Suppressor macrophage treated with lipopolysaccharide for 1 hour (primary cell): ENCODE results near the gene TTC19.
"Not testable (repeated sequence)": the region's sequence is repeated elsewhere in the genome, so short reads cannot be mapped to it uniquely, and the experiment has no call there.

Experiments used
- DNase-seq, 3 donors: peaks; one replicate each; pipeline ENCODE4 v3.0.0-alpha.2; 2020 to 2022

TTC19 gene

DNA sequence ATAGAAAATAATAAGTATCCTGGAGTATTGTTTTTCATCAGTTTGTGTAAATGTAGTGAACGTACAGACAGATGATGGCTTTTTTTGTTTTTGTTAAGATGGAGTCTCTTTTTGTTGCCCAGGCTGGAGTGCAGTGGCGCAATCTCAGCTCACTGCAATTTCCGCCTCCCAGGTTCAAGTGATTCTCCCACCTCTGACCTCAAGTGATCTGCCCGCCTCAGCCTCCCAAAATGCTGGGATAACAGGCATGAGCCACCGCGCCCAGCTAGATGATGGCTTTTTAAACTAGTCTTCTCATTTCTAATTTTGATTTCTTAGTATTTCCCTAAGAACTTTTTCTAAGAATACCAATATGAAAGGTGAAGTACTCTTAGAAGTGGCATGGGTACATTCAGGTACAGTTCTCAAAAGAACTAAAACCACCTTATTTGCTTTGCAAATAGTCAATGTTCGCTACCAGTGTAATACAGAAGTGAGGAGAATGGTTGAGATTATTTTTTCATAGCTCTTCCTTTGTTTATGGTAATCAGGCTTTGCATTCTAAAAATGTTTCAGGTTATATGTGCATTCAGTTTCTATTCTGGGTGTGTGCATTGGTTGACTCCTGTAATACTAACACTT lies 34.2 kb downstream of the TTC19 start:
- no peak for DNase-seq

DNA sequence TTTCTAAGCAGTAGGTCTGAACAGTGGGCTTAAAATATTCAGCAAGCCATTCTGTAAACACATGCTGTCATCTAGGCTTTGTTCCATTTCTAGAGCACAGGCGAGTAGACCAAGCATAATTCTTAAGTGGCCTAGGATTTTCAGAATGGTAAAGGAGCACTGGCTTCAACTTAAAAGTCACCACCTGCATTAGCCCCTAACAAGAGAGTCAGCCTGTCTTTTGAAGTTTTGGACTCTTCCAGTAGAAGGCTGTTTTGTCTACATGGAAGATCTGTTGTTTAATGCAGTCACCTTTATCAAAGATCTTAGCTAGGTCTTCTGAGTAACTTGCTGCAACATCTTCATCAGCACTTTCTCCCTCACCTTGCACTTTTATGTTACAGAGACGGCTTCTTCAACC lies 36.6 kb downstream of the TTC19 start:
- no peak for DNase-seq

DNA sequence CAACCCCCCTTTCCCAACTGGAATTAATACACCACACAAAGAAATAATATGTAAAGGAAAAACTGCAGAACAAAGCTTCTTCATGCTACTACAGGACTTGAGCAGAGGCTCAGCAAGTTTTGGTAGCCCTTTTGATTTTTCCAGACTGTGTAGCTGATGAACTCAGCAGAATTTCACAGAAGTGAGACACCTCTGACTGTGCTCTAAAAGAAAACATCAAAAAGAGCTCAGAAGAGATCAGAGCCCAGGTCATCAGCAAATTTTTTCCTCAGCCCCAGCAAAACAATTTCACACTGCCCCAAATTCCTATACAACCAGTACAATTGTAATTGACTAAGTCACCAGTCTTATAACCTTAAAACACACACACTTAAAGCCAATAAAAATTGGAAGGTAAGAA lies 38.0 kb downstream of the TTC19 start:
- no peak for DNase-seq

DNA sequence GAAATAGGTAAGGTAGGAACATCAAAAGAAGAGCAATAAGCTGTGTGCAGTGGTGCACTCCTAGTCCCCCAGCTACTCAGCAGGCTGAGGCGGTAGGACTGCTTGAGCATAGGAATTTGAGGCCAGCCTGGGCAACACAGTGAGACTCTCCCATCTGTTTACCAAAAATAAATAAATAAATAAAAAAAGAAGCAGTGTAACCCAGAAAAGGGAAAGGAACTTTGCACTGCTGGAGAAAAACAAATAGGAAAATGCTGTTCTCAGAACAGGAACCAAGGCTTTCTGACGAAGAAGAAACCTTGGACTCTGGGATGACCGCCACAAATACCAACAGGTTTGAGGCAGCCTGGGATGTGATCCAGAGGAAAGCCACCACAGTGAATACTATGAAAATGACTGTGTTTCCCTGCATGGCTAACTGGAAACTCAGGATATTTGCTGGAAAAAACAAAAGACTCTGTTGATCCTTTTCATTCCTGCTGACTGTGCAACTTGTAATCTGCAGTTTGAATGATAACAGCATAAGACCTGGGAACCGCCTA lies 41.2 kb downstream of the TTC19 start:
- DNase-seq = no peak

DNA sequence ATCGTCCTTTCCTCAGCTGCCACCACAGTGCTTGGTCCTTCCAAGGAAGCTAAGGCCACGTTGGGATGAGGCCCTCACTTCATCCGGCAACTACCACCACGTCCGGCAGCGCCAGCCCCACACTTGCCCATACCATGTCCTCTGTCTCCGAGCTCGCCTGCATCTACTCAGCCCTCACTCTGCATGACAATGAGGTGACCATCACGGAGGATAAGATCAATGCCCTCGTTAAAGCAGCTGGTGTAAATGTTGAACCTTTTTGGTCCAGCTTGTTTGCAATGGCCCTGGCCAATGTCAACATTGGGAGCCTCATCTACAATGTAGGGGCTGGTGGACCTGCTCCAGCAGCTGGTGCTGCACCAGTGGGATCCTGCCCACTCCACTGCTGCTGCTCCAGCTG lies 44.9 kb downstream of the TTC19 start:
- DNase-seq = no peak

DNA sequence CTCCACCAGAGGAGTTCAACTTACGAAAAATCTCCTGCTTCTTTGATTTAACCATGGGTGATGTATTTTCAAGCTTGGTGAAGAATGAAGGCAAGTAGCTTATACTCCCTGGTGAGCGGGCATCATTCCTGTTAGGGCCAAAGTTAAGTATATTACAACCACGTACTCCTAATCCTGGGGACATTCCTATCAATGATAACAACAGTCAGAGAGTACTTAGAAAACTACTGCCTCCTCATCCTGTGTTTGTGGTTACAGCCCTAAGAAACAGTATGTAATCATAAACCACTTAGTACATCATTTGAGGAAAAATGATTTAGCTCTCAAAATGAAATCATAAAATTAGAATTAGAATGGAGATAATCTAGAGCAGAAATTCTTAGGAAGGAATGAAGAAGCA lies 47.3 kb downstream of the TTC19 start:
- DNase-seq = no peak

DNA sequence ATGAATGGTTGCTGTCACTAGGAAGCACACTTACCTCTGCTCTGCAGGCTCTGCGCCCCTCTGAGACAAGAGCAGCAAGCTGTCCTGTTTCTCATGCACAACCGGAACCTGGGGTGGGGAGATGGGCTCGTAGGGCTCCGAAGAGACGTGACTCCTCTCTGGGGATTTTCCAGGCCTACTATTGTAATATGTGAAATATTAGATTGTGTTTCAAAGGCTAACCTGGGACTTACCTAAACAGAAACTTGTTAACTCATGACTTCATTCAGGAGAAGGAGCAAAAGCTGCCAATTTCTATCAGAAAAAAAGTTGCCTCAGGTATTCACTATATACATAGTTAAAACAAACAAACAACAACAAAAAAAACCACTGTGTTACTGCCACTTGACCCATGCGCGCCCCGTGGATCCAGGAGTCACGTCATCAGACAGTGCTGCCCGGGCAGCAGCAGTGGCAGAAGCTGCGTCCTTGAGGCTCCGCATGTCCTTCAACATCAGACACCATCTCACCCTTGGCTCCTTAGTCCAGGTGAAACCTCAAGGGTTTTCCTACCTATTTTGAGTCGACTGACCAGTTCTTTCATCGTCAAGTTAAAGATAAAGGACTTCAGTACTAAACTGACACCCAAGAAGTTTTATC lies 49.3 kb downstream of the TTC19 start:
- DNase-seq = no peak

DNA sequence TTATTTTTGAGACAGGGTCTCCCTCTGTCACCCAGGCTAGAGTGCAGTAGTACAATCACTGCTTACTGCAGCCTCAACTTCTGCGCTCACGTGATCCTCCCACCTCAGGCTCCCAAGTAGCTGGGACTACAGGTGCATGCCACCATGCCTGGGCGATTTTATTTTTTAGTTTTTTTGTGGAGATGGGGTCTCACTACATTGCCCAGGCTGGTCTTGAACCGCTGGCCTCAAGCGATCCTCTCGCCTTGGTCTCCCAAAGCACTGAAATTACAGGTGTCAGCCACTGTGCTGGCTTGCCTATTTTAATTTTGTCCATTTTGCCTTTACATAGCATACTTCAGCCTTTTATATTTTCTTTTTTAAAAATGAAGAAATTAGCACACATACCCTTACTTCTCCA lies 51.2 kb downstream of the TTC19 start:
- no peak for DNase-seq

DNA sequence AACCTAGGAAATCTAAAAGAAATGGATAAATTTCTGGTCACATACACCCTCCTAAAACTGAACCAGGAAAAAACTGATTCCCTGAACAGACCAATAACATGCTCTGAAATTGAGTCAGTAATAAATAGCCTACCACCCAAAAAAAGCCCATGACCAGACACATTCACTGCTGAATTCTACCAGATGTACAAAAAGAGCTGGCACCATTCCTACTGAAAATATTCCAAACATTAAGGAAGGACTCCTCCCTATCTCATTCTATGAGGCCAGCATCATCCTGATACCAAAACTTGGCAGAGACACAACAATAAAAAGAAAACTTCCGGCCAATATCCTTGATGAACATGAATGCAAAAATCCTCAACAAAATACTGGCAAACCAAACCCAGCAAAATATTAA lies 52.9 kb downstream of the TTC19 start:
- DNase-seq = no peak

DNA sequence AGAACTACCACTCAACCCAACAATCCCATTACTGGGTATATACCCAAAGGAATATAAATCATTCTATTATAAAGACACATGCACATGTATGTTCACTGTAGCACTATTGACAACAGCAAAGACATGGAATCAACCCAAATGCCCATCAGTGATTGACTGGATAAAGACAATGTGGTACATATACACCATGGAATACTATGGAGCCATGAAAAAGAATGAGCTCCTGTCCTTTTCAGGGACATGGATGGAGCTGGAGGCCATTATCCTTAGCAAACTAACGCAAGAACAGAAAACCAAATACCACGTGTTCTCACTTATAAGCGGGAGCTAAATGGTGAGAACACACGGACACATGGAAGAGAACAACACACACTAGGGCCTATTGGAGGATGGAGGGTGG lies 55.5 kb downstream of the TTC19 start:
- not testable (repeated sequence) for DNase-seq

DNA sequence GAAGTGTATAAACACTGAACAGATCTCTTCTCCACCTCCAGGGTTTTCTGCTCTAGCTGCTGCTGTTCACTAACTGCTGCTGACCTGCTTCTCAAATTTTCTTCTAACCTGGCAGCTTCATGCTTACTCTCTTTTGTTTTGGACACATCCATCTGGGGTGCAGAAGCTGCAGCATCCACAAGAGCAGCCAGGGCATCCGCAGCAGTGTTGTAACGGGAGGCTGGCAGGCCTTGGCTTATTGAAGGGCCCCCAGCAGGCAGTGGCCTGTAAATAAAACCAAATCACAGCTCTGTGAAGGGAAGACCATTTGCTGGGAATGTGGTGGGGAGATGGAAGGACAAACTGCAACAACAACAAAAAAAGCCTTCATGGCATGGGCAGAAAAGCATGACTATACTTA lies 62.0 kb downstream of the TTC19 start:
- no peak for DNase-seq

DNA sequence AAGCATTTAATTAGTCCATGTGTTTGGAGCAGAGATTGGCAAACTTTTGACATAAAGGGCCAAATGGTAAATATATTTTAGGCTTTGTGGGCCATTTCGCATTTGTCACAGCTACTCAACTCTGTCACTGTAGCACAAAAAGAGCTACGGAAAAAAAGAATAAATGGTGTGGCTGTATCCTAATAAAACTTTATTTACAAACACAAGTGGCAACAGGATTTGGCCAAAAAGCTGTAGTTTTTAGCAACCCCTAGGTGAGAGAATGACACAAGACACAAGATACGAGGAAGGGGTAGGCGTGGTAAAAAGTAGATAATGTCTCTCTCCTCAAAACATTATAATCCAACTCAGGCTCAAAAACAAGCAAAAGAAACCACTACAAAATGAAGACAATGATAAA lies 66.5 kb downstream of the TTC19 start:
- DNase-seq = no peak

DNA sequence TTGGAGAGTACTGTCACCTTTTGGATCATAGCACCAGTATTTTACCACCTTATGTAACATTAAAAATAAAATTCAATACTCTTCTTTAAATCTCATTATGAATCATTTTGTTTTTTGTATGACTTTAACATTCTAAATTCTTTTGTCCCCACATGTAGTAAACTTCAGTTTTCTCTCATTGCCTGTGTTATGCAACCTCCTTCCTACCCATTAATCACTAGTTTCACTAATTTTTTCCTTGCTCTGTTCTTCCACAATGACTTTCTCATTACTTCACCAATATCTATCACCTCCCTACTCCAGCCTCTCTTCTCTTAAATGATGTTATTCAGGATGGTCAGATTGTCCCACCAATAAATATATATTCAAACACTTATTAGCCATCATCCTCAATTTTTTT lies 68.7 kb downstream of the TTC19 start:
- no peak for DNase-seq

DNA sequence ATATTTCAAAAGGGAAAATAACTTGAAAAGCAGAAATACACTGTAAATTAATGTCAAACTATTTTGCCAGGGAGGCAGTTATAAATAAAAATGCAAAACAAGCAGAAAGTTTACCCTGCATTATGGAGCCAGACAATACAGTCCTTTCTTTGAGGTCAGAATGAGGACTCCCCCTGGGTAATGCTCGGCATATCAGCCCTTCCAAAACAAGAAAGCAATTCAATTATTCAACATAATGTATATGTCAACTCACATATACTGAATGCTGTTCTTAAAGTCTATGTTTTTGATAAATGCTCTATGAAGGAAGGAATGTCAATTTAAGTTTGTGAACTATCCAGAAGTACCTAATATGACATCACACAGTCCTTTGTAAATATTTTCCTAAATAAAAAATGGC lies 72.4 kb downstream of the TTC19 start:
- DNase-seq = no peak

DNA sequence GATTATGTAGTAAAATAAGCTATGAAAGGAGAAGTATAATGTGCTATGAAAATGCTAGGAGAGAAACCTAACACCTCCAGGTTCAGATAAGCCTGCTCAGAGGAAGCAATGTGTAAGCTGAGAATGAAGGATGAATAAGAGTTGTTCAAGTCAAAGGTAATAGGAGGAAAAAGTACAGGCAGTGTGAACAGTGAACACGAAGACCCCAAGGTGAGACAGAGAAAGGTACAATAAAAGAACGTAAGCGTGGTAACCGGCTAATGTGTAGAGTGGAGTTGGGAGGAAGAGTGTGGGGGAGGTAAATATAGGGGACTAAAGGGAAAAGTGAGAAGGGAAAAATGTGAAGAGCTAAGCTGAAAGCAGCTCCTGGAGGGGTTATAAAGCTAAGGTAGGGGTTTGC lies 74.2 kb downstream of the TTC19 start:
- DNase-seq = no peak

DNA sequence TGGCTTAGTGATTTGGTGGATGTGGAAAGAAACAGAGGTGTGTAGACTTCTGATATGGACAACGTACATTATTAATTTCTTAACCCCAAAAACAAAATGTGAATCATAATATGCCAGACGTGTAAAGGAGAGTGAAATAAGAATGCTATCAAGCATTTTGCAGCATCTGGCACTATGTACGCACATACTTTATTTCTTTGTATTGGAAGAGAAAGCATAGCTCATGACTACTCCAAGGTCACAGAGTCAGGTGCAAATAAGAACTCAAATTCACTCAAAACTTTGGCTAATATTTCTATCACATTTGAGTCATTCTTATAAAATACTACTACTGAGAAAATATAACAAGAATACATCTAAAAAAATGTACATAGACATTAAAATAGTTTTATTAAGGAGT lies 74.8 kb downstream of the TTC19 start:
- DNase-seq = no peak

DNA sequence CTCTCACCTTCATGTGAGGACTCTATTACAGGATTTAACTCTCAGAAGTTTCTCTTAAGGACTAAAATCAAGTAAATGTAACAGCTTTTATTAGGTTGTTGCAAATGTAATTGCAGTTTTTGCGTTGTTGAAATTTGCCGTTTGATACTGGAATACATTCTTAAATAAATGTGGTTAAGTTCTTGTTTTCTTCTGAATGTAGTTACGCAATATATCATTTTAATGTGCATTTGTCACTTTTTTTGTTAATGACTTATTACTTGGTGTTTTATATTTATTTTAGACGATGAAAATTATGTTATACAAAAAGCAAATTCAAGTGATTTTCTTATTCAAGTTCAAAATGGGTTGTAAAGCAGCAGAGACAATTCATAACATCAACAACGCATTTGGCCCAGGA lies 76.3 kb downstream of the TTC19 start:
- no peak for DNase-seq
